Suprapubic skin (tissue), 4 donors: ENCODE data around the gene FRY.
A peak's percentile ranks its signal among the peaks of the same experiment; 100 is the strongest.

ENCODE experiments used
- POLR2A ChIP-seq, 2 donors: fragments of 450-650 bp; IDR thresholded peaks; one replicate each; pipeline ENCODE4 v1.6.1; 2017; ENCODE audit warnings: antibody characterized with exemption in 2 of 2, mild to moderate bottlenecking in 2 of 2, moderate library complexity in 2 of 2
- POLR2AphosphoS5 ChIP-seq, 3 donors: sonication (generic); formaldehyde crosslinking; IDR thresholded peaks; one replicate each; pipeline ENCODE4 v1.6.1; 2017; ENCODE audit warnings: antibody characterized with exemption in 3 of 3
- TF ChIP-seq, protein P1 (sequence below), 2 donors: fragments of 200-600 bp in 1 of 2; fragments of 450-650 bp in 1 of 2; sonication (generic) in 1 of 2; IDR thresholded peaks; one replicate each; pipeline ENCODE4 v1.5.1; 2016 to 2019; ENCODE audit warnings: antibody characterized with exemption in 2 of 2, mild to moderate bottlenecking in 1 of 2, moderate library complexity in 1 of 2

DNA sequence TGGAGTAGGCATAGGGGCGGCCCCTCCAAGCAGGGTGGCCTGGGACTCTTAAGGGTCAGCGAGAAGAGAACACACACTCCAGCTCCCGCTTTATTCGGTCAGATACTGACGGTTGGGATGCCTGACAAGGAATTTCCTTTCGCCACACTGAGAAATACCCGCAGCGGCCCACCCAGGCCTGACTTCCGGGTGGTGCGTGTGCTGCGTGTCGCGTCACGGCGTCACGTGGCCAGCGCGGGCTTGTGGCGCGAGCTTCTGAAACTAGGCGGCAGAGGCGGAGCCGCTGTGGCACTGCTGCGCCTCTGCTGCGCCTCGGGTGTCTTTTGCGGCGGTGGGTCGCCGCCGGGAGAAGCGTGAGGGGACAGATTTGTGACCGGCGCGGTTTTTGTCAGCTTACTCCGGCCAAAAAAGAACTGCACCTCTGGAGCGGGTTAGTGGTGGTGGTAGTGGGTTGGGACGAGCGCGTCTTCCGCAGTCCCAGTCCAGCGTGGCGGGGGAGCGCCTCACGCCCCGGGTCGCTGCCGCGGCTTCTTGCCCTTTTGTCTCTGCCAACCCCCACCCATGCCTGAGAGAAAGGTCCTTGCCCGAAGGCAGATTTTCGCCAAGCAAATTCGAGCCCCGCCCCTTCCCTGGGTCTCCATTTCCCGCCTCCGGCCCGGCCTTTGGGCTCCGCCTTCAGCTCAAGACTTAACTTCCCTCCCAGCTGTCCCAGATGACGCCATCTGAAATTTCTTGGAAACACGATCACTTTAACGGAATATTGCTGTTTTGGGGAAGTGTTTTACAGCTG is 283.9 kb downstream of the FRY start, which contains the start of the genes BRCA2 and ZAR1L:
- TF ChIP-seq, protein P1, sequence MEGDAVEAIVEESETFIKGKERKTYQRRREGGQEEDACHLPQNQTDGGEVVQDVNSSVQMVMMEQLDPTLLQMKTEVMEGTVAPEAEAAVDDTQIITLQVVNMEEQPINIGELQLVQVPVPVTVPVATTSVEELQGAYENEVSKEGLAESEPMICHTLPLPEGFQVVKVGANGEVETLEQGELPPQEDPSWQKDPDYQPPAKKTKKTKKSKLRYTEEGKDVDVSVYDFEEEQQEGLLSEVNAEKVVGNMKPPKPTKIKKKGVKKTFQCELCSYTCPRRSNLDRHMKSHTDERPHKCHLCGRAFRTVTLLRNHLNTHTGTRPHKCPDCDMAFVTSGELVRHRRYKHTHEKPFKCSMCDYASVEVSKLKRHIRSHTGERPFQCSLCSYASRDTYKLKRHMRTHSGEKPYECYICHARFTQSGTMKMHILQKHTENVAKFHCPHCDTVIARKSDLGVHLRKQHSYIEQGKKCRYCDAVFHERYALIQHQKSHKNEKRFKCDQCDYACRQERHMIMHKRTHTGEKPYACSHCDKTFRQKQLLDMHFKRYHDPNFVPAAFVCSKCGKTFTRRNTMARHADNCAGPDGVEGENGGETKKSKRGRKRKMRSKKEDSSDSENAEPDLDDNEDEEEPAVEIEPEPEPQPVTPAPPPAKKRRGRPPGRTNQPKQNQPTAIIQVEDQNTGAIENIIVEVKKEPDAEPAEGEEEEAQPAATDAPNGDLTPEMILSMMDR (IDR thresholded peaks at IDR 0.05), result no peak
- TF ChIP-seq POLR2A (IDR thresholded peaks at IDR 0.05), result peak in 1 of 2 donors; percentile 71
- peak in 2 of 3 donors; percentile 79 to 92 for TF ChIP-seq POLR2AphosphoS5 (IDR thresholded peaks at IDR 0.05)
